Naive B cell (primary cell): ENCODE results near the gene RGS9. TPM values are rescaled to one million over a fixed set of nuclear protein-coding genes. Genes with fewer than 3 reads are reported as not detected.
"Not testable (repeated sequence)": the region's sequence is repeated elsewhere in the genome, so short reads cannot be mapped to it uniquely, and the experiment has no call there.

Source experiments
- ATAC-seq, 2 donors: fragments of 150-1000 bp; cut with Tn5 transposase; 2 replicates each; pipeline ENCODE4 v1.10.0; 2021; ENCODE audit warnings: low read depth in 2 of 2, mild to moderate bottlenecking in 2 of 2, moderate library complexity in 2 of 2
- DNase-seq: peaks from one replicate; pipeline ENCODE4 v3.0.0; 2022
- H3K27ac Mint-ChIP-seq, 6 donors: one replicate each; pipeline ENCODE4 v1.8.0; 2020 to 2022; ENCODE audit warnings: mild to moderate bottlenecking in 6 of 6, mixed read lengths in 6 of 6, moderate library complexity in 5 of 6, inconsistent platforms in 2 of 6
- H3K27me3 Mint-ChIP-seq, 3 donors: one replicate each; pipeline ENCODE4 v1.8.0; 2021 to 2022; ENCODE audit warnings: mixed read lengths in 3 of 3, mild to moderate bottlenecking in 1 of 3
- H3K36me3 Mint-ChIP-seq, 2 donors: one replicate each; pipeline ENCODE4 v1.8.0; 2020 to 2022; ENCODE audit warnings: mixed read lengths in 2 of 2, inconsistent platforms in 1 of 2, mild to moderate bottlenecking in 1 of 2
- H3K4me1 Mint-ChIP-seq, 3 donors: one replicate each; pipeline ENCODE4 v1.8.0; 2020 to 2022; ENCODE audit warnings: mixed read lengths in 3 of 3, inconsistent platforms in 1 of 3, mild to moderate bottlenecking in 1 of 3, moderate library complexity in 1 of 3
- H3K4me3 Mint-ChIP-seq, 8 donors: one replicate each; pipeline ENCODE4 v1.8.0; 2020 to 2022; ENCODE audit warnings: mild to moderate bottlenecking in 8 of 8, mixed read lengths in 8 of 8, moderate library complexity in 8 of 8, inconsistent platforms in 2 of 8
- H3K9me3 Mint-ChIP-seq, 7 donors: one replicate each; pipeline ENCODE4 v1.8.0; 2020 to 2022; ENCODE audit warnings: mixed read lengths in 7 of 7, mild to moderate bottlenecking in 5 of 7, inconsistent platforms in 2 of 7, moderate library complexity in 1 of 7
- polyA plus RNA-seq, 6 donors: library from polyadenylated mRNA; unstranded; fragments of 300-500 nt; fragmentation: Illumina TruSeq; gene quantifications; one replicate each; pipeline ENCODE4 v1.2.3, GENCODE V29; 2021; ENCODE audit warnings: low read depth in 6 of 6

Gene RGS9
- polyA plus RNA-seq, 6 donors from 2014 or later: 1.2 TPM; not detected in 5

DNA sequence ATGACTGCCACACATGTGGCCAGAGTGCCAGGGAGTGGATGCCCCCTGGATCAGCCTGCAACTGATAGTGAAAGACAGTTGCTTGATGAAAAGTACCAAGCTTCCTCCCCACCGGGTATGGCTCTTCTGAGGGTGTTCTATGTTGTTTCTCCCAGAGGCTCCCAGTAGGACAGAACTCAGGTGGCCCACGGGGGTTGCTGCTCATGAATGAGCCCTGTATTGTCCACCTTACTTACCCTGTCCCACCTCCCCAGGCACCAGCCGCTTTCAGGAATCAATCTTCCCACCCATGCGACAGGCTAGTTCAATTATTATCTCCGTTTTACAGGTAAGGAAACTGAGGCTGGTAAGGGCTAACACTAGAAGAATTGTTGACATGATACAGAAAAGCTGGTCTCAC lies 34.9 kb upstream of the RGS9 start:
- Mint-ChIP-seq H3K27ac (peak overlapping the region in 1 of 6 donors; percentile 21), H3K4me3 (peak overlapping the region in 2 of 8 donors; percentile 26 to 47)

DNA sequence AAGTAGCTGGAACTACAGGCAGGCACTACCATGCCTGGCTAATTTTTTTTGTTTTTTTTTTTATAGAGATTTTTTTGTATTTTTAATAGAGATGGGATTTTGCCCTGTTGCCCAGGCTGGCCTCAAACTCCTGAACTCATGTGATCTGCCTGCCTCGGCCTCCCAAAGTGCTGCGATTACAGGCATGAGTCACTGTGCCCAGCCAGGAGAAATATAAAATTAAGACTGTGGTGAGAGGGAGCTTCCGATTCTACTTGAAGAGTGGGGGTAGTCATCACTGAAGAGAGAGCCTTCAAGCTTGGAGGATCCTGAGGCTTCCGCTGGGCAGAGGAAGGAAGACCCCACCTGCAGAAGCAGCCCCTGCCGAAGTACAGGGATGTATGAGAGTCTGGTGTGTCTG lies 34.4 kb upstream of the RGS9 start:
- peak overlapping the region in 1 of 6 donors; percentile 4 for H3K27ac Mint-ChIP-seq
- peaks cover 11 to 17% (median 13%) of the 10 kb centered on the region in 3 donors for H3K4me1 Mint-ChIP-seq
- H3K4me3 Mint-ChIP-seq: peak overlapping the region in 2 of 8 donors; percentile 21 to 29
- no peaks in the 10 kb centered on the region for H3K36me3 Mint-ChIP-seq
- no peaks in the 10 kb centered on the region for H3K9me3 Mint-ChIP-seq
- DNase-seq (no peak), ATAC-seq (no peak)
- H3K27me3 Mint-ChIP-seq: peaks cover 0 to 5% (median 0%) of the 10 kb centered on the region in 3 donors

More for the DNA sequence above, 34.9 kb upstream of the RGS9 start:
- H3K4me1 Mint-ChIP-seq: peaks cover 11 to 17% (median 13%) of the 10 kb centered on the region in 3 donors
- peaks cover 0 to 4% (median 0%) of the 10 kb centered on the region in 3 donors for H3K27me3 Mint-ChIP-seq
- DNase-seq (no peak), ATAC-seq (no peak)
- no peaks in the 10 kb centered on the region for H3K9me3 Mint-ChIP-seq
- H3K36me3 Mint-ChIP-seq: no peaks in the 10 kb centered on the region

DNA sequence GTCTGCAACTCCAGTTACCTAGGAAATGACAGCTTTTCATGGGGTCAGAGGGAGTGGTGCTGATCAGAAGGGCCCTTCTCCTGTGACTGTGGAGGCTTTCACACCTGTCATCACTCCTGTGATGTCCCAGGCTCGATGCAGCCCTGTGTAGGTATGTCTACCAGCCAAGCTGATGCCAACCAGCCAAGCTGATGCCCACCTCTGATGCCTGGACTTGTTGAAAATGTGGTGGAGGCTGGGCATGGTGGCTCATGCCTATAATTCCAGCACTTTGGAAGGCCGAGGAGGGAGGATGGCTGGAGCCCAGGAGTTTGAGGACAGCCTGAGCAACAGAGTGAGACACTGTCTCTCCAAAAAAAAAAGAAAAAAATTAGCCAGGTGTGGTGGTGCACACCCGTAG lies 33.7 kb upstream of the RGS9 start:
- H3K4me3 Mint-ChIP-seq: no peak overlapping the region
- DNase-seq (no peak), ATAC-seq (no peak)
- no peaks in the 10 kb centered on the region for H3K36me3 Mint-ChIP-seq
- H3K9me3 Mint-ChIP-seq: no peaks in the 10 kb centered on the region
- H3K4me1 Mint-ChIP-seq: peaks cover 11 to 17% (median 13%) of the 10 kb centered on the region in 3 donors
- no peak overlapping the region for H3K27ac Mint-ChIP-seq
- peaks cover 0 to 8% (median 0%) of the 10 kb centered on the region in 3 donors for H3K27me3 Mint-ChIP-seq

DNA sequence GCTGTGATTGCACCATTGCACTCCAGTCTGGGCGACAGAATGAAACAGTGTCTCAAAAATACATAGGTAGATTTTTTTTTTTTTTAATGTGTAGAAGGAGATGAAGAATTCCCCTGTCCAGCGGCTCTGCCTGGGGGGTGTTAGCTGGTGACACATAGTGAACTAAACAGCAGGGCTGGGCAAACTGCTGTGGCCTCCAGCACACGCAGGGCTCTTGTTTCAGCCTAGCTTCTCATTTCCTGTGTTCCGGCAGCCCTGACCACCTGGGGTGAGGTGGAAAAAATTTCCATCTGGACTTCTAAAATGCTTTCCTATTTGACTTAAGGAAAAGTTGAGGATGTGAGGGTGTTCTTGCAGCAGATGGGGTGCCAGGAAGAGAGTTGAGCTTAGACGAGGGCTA lies 33.3 kb upstream of the RGS9 start:
- peaks cover 0 to 8% (median 0%) of the 10 kb centered on the region in 3 donors for H3K27me3 Mint-ChIP-seq
- no peak overlapping the region for H3K4me3 Mint-ChIP-seq
- H3K27ac Mint-ChIP-seq: no peak overlapping the region
- no peak for DNase-seq
- peaks cover 11 to 17% (median 13%) of the 10 kb centered on the region in 3 donors for H3K4me1 Mint-ChIP-seq
- no peaks in the 10 kb centered on the region for H3K9me3 Mint-ChIP-seq
- no peak for ATAC-seq
- no peaks in the 10 kb centered on the region for H3K36me3 Mint-ChIP-seq

DNA sequence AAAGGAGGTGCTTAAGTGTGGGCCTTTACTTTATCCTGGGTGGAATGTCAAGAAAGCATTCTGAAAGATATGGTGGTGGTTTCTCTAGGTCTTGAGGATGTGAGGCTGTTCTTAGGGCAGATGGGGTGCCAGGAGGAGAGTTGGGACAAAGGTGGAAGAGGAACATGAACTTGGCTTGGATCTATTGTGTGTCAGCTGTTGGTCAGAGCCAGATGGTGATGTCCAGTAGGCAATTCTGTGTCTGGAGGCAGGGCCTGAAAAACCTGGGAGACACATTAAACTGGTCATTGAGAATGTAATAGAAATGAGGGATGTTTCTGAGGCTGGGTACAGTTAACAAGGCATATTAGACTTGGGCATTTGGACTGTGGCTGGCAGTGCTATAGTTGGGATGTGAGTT lies 32.6 kb upstream of the RGS9 start:
- Mint-ChIP-seq H3K27ac (no peak overlapping the region), H3K4me3 (no peak overlapping the region), H3K9me3 (no peaks in the 10 kb centered on the region), H3K27me3 (peaks cover 0 to 8% (median 0%) of the 10 kb centered on the region in 3 donors), H3K36me3 (no peaks in the 10 kb centered on the region), H3K4me1 (peaks cover 8 to 13% (median 12%) of the 10 kb centered on the region in 3 donors)
- DNase-seq (no peak), ATAC-seq (no peak)

DNA sequence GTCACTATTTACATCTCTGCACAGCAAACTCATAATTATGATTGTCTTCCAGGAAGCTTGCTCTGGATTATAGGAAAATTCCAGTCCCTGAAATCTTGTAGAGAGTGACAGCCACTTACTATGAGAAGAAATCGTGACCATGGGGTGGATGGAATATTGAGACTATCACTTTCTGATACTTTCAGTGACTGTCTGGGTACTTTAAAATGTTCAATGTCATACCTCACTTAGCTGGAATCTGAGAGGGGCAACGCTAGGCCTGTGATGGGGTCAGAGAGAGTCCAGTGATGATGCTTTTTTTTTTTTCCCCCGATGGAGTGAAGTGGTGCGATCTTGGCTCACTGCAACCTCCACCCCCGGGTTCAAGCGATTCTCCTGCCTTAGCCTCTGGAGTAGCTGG lies 32.2 kb upstream of the RGS9 start:
- no peaks in the 10 kb centered on the region for H3K9me3 Mint-ChIP-seq

DNA sequence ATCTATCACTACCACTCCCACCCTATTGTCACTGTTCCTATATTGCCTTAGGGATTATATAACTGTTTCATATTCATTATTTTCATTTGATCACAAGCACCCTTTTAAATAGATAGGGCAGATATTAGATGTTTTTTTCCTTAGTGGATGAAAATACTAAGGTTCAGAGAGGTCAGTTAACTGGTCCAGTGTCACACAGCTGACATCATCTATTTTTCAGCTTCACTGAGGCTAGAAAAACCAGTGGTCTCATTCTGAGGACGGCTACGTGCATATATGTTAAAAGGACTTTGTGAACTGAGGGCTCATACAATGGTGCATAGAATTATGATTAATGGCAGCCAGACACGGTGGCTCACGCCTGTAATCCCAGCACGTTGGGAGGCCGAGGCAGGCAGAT lies 29.0 kb upstream of the RGS9 start:
- Mint-ChIP-seq H3K9me3 (no peaks in the 10 kb centered on the region), H3K4me3 (peak overlapping the region in 1 of 8 donors; percentile 45), H3K36me3 (no peaks in the 10 kb centered on the region), H3K4me1 (no peaks in the 10 kb centered on the region), H3K27ac (no peak overlapping the region), H3K27me3 (peaks cover 0 to 8% (median 0%) of the 10 kb centered on the region in 3 donors)
- ATAC-seq (no peak), DNase-seq (no peak)

More for the DNA sequence above, 32.2 kb upstream of the RGS9 start:
- DNase-seq (no peak), ATAC-seq (no peak)
- Mint-ChIP-seq H3K36me3 (no peaks in the 10 kb centered on the region), H3K27me3 (peaks cover 0 to 8% (median 0%) of the 10 kb centered on the region in 3 donors), H3K27ac (no peak overlapping the region), H3K4me3 (no peak overlapping the region), H3K4me1 (peaks cover 4 to 9% (median 8%) of the 10 kb centered on the region in 3 donors)

DNA sequence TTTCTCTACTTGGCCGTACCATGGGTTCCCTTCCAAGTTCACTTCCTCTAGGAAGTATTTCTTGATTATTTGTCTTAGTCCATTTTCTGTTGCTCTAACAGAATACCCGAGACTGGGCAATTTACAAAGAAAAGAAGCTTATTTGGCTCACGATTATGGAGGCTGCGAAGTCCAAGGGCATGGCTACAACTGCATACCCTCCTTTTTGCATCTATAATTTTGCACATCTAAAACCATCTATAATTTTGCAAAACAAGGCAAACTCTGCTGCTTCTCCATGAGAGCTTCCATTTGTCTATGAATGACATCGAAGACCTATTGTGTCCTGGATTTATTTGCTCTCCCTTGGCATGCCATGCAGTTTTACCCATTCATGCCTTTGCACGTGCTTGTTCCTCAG lies 27.6 kb upstream of the RGS9 start:
- H3K27ac Mint-ChIP-seq: no peak overlapping the region

DNA sequence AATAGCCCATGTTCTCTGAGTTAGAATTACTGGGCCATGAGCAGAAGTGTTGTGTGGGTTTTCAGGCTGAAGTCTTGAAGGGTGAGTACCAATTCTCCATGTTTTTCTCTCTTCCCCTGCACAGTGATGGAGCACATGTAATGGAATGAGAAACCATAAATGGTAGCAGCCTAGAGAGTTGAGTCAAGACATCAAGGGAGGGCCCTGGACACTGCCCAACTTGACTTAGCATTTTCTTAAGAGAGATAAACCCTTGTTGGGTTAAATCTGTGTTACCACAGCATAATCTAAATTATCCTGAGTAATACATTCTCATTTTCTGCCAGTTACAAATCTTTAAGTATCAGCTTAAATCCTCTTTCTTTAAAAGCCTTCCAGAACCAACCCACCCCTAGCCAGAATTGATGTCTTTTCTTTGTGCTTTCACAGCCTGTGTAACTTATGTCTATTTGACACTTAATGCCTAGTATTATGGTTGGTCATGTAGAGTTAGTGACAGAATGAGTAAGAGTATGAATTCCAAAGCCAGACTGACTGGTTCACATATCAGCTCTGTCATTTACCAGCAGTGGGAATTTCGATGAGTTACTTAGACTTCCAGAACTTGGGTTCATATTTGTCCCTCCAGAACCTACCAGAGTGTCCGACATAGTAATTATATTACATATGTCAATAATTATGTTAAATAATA lies 27.0 kb upstream of the RGS9 start:
- no peaks in the 10 kb centered on the region for H3K36me3 Mint-ChIP-seq
- no peak overlapping the region for H3K27ac Mint-ChIP-seq
- DNase-seq (no peak), ATAC-seq (no peak)
- H3K4me1 Mint-ChIP-seq: no peaks in the 10 kb centered on the region
- no peaks in the 10 kb centered on the region for H3K9me3 Mint-ChIP-seq
- peaks cover 0 to 4% (median 0%) of the 10 kb centered on the region in 3 donors for H3K27me3 Mint-ChIP-seq
- H3K4me3 Mint-ChIP-seq: no peak overlapping the region

More for the DNA sequence above, 27.6 kb upstream of the RGS9 start:
- H3K4me1 Mint-ChIP-seq: no peaks in the 10 kb centered on the region
- H3K4me3 Mint-ChIP-seq: no peak overlapping the region
- no peak for DNase-seq
- H3K36me3 Mint-ChIP-seq: no peaks in the 10 kb centered on the region
- H3K9me3 Mint-ChIP-seq: no peaks in the 10 kb centered on the region
- ATAC-seq: no peak
- peaks cover 0 to 8% (median 0%) of the 10 kb centered on the region in 3 donors for H3K27me3 Mint-ChIP-seq

DNA sequence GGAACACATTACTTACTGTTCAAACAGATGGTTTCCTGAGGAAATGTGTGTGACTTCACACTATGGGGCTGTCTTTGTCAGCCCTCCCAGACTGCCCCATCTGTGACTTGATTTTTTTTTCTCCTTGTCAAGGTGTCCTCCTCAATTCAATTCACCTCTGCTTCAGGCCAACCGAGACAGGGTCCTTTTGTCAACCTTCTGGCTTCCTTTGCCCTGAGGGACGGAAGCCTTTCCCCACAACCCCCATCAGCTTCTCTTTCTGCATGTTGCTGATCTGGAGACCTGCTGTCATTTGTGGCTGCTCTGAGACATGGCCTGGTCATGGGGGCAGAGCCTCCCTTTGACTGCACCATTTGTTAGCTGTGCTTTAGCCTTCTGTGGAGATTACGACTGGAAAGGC lies 21.3 kb upstream of the RGS9 start:
- no peaks in the 10 kb centered on the region for H3K36me3 Mint-ChIP-seq
- peaks cover 0 to 5% (median 0%) of the 10 kb centered on the region in 3 donors for H3K4me1 Mint-ChIP-seq
- no peak overlapping the region for H3K27ac Mint-ChIP-seq
- no peaks in the 10 kb centered on the region for H3K27me3 Mint-ChIP-seq
- no peak overlapping the region for H3K4me3 Mint-ChIP-seq
- ATAC-seq (no peak), DNase-seq (no peak)
- H3K9me3 Mint-ChIP-seq: peaks cover 0 to 3% (median 0%) of the 10 kb centered on the region in 7 donors

DNA sequence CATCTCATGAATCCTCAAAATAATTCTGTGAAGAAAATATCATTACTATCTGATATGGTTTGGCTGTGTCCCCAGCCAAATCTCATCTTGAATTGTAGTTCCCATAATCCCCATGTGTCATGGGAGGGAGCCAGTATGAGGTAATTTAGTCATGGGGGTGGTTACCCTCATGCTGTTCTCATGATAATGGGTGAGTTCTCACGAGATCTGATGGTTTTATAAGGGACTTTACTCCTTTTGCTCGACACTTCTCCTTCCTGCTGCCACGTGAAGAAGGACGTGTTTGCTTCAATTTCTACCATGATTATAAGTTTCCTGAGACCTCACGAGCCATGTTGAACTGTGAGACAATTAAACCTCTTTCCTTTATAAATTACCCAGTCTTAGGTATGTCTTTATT lies 20.7 kb upstream of the RGS9 start:
- not testable (repeated sequence) for H3K27ac Mint-ChIP-seq, H3K4me1 Mint-ChIP-seq, DNase-seq, ATAC-seq, H3K27me3 Mint-ChIP-seq, H3K4me3 Mint-ChIP-seq, H3K9me3 Mint-ChIP-seq, H3K36me3 Mint-ChIP-seq

DNA sequence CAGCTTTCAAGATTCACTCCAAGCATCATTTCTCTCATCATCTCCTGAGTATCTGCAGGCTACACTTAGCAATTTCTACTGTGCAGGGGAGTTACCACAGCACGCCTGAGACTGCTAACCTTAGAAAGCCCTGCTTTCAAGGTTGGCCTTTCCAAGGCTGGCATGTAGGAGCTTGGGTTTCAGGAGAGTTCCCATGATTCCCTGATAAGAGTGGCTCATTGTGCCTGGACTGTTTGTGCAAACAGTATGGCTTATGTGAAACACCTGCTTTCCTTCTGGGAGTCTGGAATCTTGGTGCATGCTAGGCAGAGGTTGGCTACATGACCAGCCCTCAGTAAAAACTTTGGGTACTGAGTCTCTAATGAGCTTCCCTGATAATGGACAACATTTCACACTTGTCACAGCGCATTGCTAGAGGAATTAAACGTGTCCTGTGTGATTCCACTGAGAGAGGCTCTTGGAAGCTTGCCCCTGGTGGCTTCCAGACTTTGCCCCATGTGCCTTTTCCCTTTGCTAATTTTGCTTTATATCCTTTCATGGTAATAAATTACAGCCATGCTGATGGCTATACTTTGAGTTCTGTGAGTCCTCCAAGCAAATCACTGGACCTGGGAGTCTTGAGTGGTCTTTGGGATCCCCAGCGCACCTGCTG lies 19.7 kb upstream of the RGS9 start:
- peaks cover 0 to 9% (median 8%) of the 10 kb centered on the region in 3 donors for H3K4me1 Mint-ChIP-seq
- peaks cover 0 to 3% (median 0%) of the 10 kb centered on the region in 7 donors for H3K9me3 Mint-ChIP-seq
- no peak overlapping the region for H3K4me3 Mint-ChIP-seq
- H3K36me3 Mint-ChIP-seq: no peaks in the 10 kb centered on the region
- DNase-seq (no peak), ATAC-seq (no peak)
- no peak overlapping the region for H3K27ac Mint-ChIP-seq
- no peaks in the 10 kb centered on the region for H3K27me3 Mint-ChIP-seq

DNA sequence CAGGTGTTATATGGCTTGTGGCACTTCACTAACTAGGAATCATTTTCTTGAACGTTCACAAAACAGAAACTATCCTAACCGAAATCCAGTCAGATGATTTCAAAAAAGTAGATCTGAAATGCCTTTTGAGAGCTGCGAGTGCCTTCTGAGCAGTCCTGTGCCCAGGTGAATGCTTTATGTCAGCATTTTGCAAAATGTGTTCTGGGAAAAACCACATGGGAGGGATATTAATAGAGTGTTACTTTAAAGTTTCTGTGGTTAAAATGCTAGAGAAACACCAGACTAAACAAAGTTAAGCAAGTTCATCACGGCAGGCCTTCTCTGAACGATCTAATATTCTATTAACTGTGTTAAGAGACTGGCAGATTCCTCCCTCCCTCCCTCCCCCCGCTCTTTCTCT lies 15.8 kb upstream of the RGS9 start:
- H3K27ac Mint-ChIP-seq: no peak overlapping the region
- peaks cover 0 to 3% (median 0%) of the 10 kb centered on the region in 7 donors for H3K9me3 Mint-ChIP-seq
- H3K36me3 Mint-ChIP-seq: no peaks in the 10 kb centered on the region
- H3K27me3 Mint-ChIP-seq: no peaks in the 10 kb centered on the region
- DNase-seq: no peak
- ATAC-seq: no peak
- H3K4me3 Mint-ChIP-seq: peak overlapping the region in 2 of 8 donors; percentile 65 to 91
- peaks cover 6 to 16% (median 16%) of the 10 kb centered on the region in 3 donors for H3K4me1 Mint-ChIP-seq
